HepG2 (cell line): ENCODE data around the gene C20orf204. TPM values are rescaled to one million over a fixed set of nuclear protein-coding genes. Genes with fewer than 3 reads are reported as not detected.

Experiments used
- AFF4 ChIP-seq: sonication (generic); formaldehyde crosslinking; IDR thresholded peaks from 2 replicates; pipeline ENCODE4 v1.4.0; 2020; ENCODE audit warnings: missing genetic modification reagents
- AHR ChIP-seq: IDR thresholded peaks from 2 replicates; pipeline ENCODE4 v1.6.1; 2018; ENCODE audit warnings: missing genetic modification reagents, missing compliant biosample characterization
- ATF1 ChIP-seq: IDR thresholded peaks from 2 replicates; pipeline ENCODE4 v1.6.1; 2016; ENCODE audit warnings: mild to moderate bottlenecking, control low read depth
- DZIP1 ChIP-seq: sonication (generic); formaldehyde crosslinking; IDR thresholded peaks from 2 replicates; pipeline ENCODE4 v1.5.0; 2020; ENCODE audit warnings: mild to moderate bottlenecking, missing genetic modification reagents
- FOXO1 ChIP-seq: sonication (generic); formaldehyde crosslinking; IDR thresholded peaks from 2 replicates; pipeline ENCODE4 v1.4.0; 2020; ENCODE audit warnings: missing genetic modification reagents
- FOXP4 ChIP-seq: sonication (generic); formaldehyde crosslinking; IDR thresholded peaks from 2 replicates; pipeline ENCODE4 v1.4.0; 2020; ENCODE audit warnings: missing genetic modification reagents
- HNRNPLL ChIP-seq: fragments of 200-400 bp; formaldehyde crosslinking; IDR thresholded peaks from 2 replicates; pipeline ENCODE4 v1.6.1; 2017; ENCODE audit warnings: mild to moderate bottlenecking, low read depth, low read length; ENCODE audit not compliant: poor library complexity, severe bottlenecking
- MAFG ChIP-seq: sonication (generic); formaldehyde crosslinking; IDR thresholded peaks from 2 replicates; pipeline ENCODE4 v1.5.1; 2020; ENCODE audit warnings: mild to moderate bottlenecking, missing genetic modification reagents
- MYNN ChIP-seq: sonication (generic); formaldehyde crosslinking; IDR thresholded peaks from 2 replicates; pipeline ENCODE4 v1.4.0; 2020; ENCODE audit warnings: mild to moderate bottlenecking, low read depth, missing genetic modification reagents
- TBP ChIP-seq: sonication (generic); formaldehyde crosslinking; IDR thresholded peaks from 2 replicates; pipeline ENCODE4 v1.5.0; 2020; ENCODE audit warnings: missing genetic modification reagents
- THAP11 ChIP-seq: IDR thresholded peaks from 2 replicates; pipeline ENCODE4 v1.6.1; 2016; ENCODE audit warnings: missing biosample characterization, missing genetic modification reagents
- ZNF3 ChIP-seq: IDR thresholded peaks from 2 replicates; pipeline ENCODE4 v1.7.0; 2017; ENCODE audit warnings: inconsistent platforms
- ZNF331 ChIP-seq: sonication (generic); formaldehyde crosslinking; IDR thresholded peaks from 2 replicates; pipeline ENCODE4 v1.4.0; 2020; ENCODE audit warnings: missing genetic modification reagents
- ZNF549 ChIP-seq: sonication (generic); formaldehyde crosslinking; IDR thresholded peaks from 2 replicates; pipeline ENCODE4 v1.5.0; 2020; ENCODE audit warnings: missing genetic modification reagents
- polyA plus RNA-seq, 8 experiments: library from polyadenylated mRNA; depleted of rRNA in 3 of 8; stranded (reverse) in 7 of 8; unstranded in 1 of 8; fragments of >200 nt; fragmentation: Illumina TruSeq in 4 of 8; extraction: Trizol in 4 of 8; gene quantifications; 2 replicates each; pipeline versions ENCODE4 v1.2.1 to v1.2.3, GENCODE V29; 2011 to 2016; ENCODE audit warnings: low read depth in 4 of 8, missing spikeins in 1 of 8, mixed read lengths in 1 of 8; ENCODE audit not compliant: insufficient read depth in 1 of 8
- total RNA-seq, 5 experiments: library from RNA; depleted of rRNA; stranded (reverse); fragments of >200 nt; fragmentation: Illumina TruSeq; extraction: Trizol; gene quantifications; 2 replicates each; pipeline ENCODE4 v1.2.3, GENCODE V29; 2016; ENCODE audit warnings: low read depth in 1 of 5

Gene C20orf204
- total and polyA plus RNA-seq, 2 of the 13 experiments (the other 11 are each of a cell fraction or from before 2014, with no cell fraction given), result 22.1 to 80.0 TPM

- TF ChIP-seq TBP (CRISPR knock-in tag) (no peak), ZNF331 (CRISPR knock-in tag) (peak; percentile 39; the same call in 1 of the 2 replicates), DZIP1 (CRISPR knock-in tag) (peak; percentile 81), MYNN (CRISPR knock-in tag) (peak; percentile 79; the same call in 1 of the 2 replicates), FOXP4 (0 out of 2 replicates have a peak, but pooled peaks have one; percentile 73), FOXO1 (CRISPR knock-in tag) (peak; percentile 59; the same call in 1 of the 2 replicates), ATF1 (CRISPR knock-in tag) (no peak), ZNF549 (no peak), HNRNPLL (peak; percentile 55), THAP11 (peak; percentile 82; the same call in 1 of the 2 replicates), AFF4 (CRISPR knock-in tag) (peak; percentile 29; the same call in 1 of the 2 replicates), MAFG (CRISPR knock-in tag) (no peak), ZNF3 (CRISPR knock-in tag) (no peak; the same call in 1 of the 2 replicates), AHR (CRISPR knock-in tag) (peak; percentile 67; the same call in 1 of the 2 replicates)
These were observed 14.5 kb downstream of the C20orf204 start (continued) for GRCh38 chr20:64050261-64051032.
